Liver (tissue), 9 donors: Measurements from ENCODE around the gene GABARAP. TPM values are rescaled to one million over a fixed set of nuclear protein-coding genes. Genes with fewer than 3 reads are reported as not detected.

Source experiments
- DNase-seq: peaks from one replicate; pipeline ENCODE4 v3.0.0-alpha.2; 2017; ENCODE audit warnings: low spot score
- H3K27ac ChIP-seq, 2 donors: one replicate each; pipeline ENCODE4 v1.7.0; 2013; ENCODE audit warnings: inconsistent platforms in 2 of 2, low read length in 2 of 2, control low read depth in 1 of 2, low read depth in 1 of 2, mild to moderate bottlenecking in 1 of 2
- H3K27me3 ChIP-seq, 4 donors: one replicate each; pipeline versions ENCODE4 v1.6.1 to v1.7.0; 2013; ENCODE audit warnings: low read length in 3 of 4, inconsistent platforms in 1 of 4, mild to moderate bottlenecking in 1 of 4, moderate library complexity in 1 of 4; ENCODE audit not compliant: control insufficient read depth in 4 of 4, insufficient read depth in 4 of 4
- H3K36me3 ChIP-seq, 4 donors: one replicate each; pipeline versions ENCODE4 v1.6.1 to v1.7.0; 2013; ENCODE audit warnings: low read length in 3 of 4, mild to moderate bottlenecking in 3 of 4, low read depth in 1 of 4, moderate library complexity in 1 of 4; ENCODE audit not compliant: control insufficient read depth in 4 of 4, insufficient read depth in 3 of 4
- H3K4me1 ChIP-seq, 4 donors: one replicate each; pipeline versions ENCODE4 v1.6.1 to v1.7.0; 2013; ENCODE audit warnings: low read length in 3 of 4, mild to moderate bottlenecking in 3 of 4, moderate library complexity in 1 of 4; ENCODE audit not compliant: control insufficient read depth in 4 of 4, insufficient read depth in 4 of 4
- H3K4me3 ChIP-seq, 3 donors: one replicate each; pipeline versions ENCODE4 v1.6.1 to v1.7.0; 2013; ENCODE audit warnings: low read length in 3 of 3, control low read depth in 1 of 3, low read depth in 1 of 3, mild to moderate bottlenecking in 1 of 3
- H3K9ac ChIP-seq, 2 donors: one replicate each; pipeline ENCODE4 v1.7.0; 2013; ENCODE audit warnings: low read length in 2 of 2, mild to moderate bottlenecking in 2 of 2, moderate library complexity in 2 of 2, control low read depth in 1 of 2, low read depth in 1 of 2
- H3K9me3 ChIP-seq, 4 donors: one replicate each; pipeline versions ENCODE4 v1.6.1 to v1.7.0; 2013; ENCODE audit warnings: low read length in 3 of 4; ENCODE audit not compliant: control insufficient read depth in 4 of 4
- FOXA1 ChIP-seq: IDR thresholded peaks from 2 replicates; pipeline ENCODE4 v1.6.1; 2016; ENCODE audit warnings: antibody characterized with exemption
- HNF4A ChIP-seq, 2 donors: conservative IDR thresholded peaks; 2 replicates each; pipeline ENCODE4 v1.6.1; 2016; ENCODE audit warnings: antibody characterized with exemption in 2 of 2, mild to moderate bottlenecking in 2 of 2
- HNF4G ChIP-seq: IDR thresholded peaks from 2 replicates; pipeline ENCODE4 v1.6.1; 2016; ENCODE audit warnings: antibody characterized with exemption
- JUND ChIP-seq, 2 donors: IDR thresholded peaks; 2 replicates each; pipeline ENCODE4 v1.6.1; 2016; ENCODE audit warnings: antibody characterized with exemption in 2 of 2
- RXRA ChIP-seq, 2 donors: IDR thresholded peaks; 2 replicates each; pipeline ENCODE4 v1.6.1; 2017 to 2018; ENCODE audit warnings: antibody characterized with exemption in 2 of 2, mild to moderate bottlenecking in 1 of 2
- SP1 ChIP-seq: IDR thresholded peaks from 2 replicates; pipeline ENCODE4 v1.6.1; 2018; ENCODE audit warnings: antibody characterized with exemption, mild to moderate bottlenecking
- YY1 ChIP-seq: IDR thresholded peaks from 2 replicates; pipeline ENCODE4 v1.6.1; 2016; ENCODE audit warnings: antibody characterized with exemption, mild to moderate bottlenecking
- WGBS: extraction: QIAGEN DNeasy Blood & Tissue Kit; methylation state at CpG from one replicate; pipeline ENCODE4 v1.1.7; 2013; 5-methylcytosine and 5-hydroxymethylcytosine counted together
- polyA plus RNA-seq, 2 donors: library from polyadenylated mRNA; stranded (reverse) in 1 of 2; unstranded in 1 of 2; fragments of 200-250 nt in 1 of 2; fragments of >200 nt in 1 of 2; fragmentation: Nextera tagmentation in 1 of 2; extraction: Ambion mirVana in 1 of 2; gene quantifications; one replicate each; pipeline versions ENCODE4 v1.2.1 to v1.2.3, GENCODE V29; 2013 to 2015
- total RNA-seq, 2 donors: library from RNA; depleted of rRNA; stranded (reverse); fragments of >200 nt; gene quantifications; one replicate each; pipeline ENCODE4 v1.2.3, GENCODE V29; 2014
- TF ChIP-seq, protein P1 (sequence below): IDR thresholded peaks from 2 replicates; pipeline ENCODE4 v1.6.1; 2016; ENCODE audit warnings: antibody characterized with exemption, mild to moderate bottlenecking
- TF ChIP-seq, protein P2 (sequence below): fragments of 150-350 bp; IDR thresholded peaks from 2 replicates; pipeline ENCODE4 v1.5.1; 2017; ENCODE audit warnings: improper control_type of control experiment, low read depth, low read length; ENCODE audit not compliant: missing input control
- TF ChIP-seq, protein P3 (sequence below): IDR thresholded peaks from 2 replicates; pipeline ENCODE4 v1.6.1; 2016; ENCODE audit warnings: antibody characterized with exemption
- donor health status: healthy.
- donor health status: healthy.
- donor health status: healthy.
- donor health status: healthy.
- donor health status: healthy.

The GABARAP gene
- total and polyA plus RNA-seq, 4 donors: 74.4 to 489 (median 205) TPM

DNA sequence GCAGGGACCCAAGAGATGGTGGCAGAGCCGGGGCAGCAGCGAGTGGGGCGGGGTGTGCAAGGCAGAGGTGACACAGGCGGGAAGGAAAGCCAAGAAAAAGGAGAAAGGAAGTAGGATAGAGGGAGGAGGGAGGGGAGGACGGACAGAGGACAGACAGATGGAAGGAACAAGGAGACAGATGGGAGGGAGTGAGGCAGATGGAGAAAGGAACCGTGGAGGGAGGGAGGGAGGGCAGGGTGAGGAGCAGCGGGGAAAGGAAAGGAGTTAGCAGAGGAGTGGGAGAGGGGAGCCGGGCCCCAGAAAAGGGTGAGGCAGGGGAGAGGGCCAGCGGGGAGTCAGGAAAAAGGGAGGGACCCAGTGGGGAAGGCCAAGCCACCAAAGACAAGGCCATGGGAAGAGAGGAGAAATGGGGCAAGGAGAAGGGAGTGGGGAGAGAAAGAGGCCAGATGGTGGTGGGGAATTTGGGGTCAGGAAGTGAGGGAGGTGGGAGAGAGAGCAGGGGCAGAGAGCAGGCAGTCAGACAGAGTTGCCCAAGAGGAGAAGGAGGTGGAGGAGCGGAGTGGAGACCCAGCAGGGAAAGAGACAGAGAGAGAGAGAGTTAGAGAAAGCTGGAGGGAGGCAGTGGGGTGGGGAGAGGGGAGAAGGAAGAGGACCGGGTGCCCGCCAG lies 49.8 kb downstream of the GABARAP start (continued):
- TF ChIP-seq, protein P1, sequence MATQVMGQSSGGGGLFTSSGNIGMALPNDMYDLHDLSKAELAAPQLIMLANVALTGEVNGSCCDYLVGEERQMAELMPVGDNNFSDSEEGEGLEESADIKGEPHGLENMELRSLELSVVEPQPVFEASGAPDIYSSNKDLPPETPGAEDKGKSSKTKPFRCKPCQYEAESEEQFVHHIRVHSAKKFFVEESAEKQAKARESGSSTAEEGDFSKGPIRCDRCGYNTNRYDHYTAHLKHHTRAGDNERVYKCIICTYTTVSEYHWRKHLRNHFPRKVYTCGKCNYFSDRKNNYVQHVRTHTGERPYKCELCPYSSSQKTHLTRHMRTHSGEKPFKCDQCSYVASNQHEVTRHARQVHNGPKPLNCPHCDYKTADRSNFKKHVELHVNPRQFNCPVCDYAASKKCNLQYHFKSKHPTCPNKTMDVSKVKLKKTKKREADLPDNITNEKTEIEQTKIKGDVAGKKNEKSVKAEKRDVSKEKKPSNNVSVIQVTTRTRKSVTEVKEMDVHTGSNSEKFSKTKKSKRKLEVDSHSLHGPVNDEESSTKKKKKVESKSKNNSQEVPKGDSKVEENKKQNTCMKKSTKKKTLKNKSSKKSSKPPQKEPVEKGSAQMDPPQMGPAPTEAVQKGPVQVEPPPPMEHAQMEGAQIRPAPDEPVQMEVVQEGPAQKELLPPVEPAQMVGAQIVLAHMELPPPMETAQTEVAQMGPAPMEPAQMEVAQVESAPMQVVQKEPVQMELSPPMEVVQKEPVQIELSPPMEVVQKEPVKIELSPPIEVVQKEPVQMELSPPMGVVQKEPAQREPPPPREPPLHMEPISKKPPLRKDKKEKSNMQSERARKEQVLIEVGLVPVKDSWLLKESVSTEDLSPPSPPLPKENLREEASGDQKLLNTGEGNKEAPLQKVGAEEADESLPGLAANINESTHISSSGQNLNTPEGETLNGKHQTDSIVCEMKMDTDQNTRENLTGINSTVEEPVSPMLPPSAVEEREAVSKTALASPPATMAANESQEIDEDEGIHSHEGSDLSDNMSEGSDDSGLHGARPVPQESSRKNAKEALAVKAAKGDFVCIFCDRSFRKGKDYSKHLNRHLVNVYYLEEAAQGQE: no peak
- no peak for TF ChIP-seq YY1
- no peak for TF ChIP-seq JUND (IDR thresholded peaks at IDR 0.05)
- TF ChIP-seq RXRA (IDR thresholded peaks at IDR 0.05): no peak
- no peak for TF ChIP-seq HNF4G

DNA sequence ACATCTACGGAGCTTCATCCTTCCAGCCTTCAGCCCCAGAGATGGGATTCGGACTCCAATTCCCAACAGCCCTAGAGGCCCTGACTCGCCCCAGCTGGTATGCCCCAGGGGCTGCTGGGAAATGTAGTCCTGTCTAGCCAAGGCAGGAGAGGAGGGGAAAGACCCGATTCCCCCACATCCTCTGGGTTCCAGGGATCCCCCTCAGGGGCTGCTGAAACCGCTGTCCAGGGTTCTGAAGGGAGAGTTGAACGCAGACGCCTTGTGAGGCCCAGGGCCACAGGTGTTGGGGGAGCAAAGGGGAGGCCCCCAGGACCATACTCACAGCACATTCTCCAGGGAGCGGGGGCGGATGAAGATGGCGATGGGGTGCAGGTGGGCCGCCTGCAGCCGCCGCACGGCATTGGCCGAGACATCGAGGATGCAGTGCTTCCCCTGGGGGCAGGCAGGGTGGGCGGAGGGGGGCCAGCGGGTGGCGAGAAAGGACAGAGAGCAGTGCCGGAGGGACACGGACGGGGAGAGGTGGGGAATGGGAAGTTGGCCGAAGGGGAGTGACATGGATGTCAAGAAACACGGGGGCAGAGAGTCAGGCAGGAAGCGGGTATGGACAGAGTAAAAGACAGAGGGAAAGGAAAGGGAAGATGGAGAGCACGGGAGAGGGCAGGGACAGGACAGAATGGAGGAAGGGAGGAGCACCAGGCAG lies 50.5 kb downstream of the GABARAP start:
- Histone ChIP-seq H3K4me3 (no peak overlapping the region), H3K9ac (no peak overlapping the region), H3K27ac (no peak overlapping the region), H3K27me3 (no peaks in the 10 kb centered on the region), H3K9me3 (no peaks in the 10 kb centered on the region), H3K36me3 (peaks cover 0 to 8% (median 2%) of the 10 kb centered on the region in 4 donors), H3K4me1 (no peaks in the 10 kb centered on the region)
- TF ChIP-seq YY1: no peak
- TF ChIP-seq, protein P2, sequence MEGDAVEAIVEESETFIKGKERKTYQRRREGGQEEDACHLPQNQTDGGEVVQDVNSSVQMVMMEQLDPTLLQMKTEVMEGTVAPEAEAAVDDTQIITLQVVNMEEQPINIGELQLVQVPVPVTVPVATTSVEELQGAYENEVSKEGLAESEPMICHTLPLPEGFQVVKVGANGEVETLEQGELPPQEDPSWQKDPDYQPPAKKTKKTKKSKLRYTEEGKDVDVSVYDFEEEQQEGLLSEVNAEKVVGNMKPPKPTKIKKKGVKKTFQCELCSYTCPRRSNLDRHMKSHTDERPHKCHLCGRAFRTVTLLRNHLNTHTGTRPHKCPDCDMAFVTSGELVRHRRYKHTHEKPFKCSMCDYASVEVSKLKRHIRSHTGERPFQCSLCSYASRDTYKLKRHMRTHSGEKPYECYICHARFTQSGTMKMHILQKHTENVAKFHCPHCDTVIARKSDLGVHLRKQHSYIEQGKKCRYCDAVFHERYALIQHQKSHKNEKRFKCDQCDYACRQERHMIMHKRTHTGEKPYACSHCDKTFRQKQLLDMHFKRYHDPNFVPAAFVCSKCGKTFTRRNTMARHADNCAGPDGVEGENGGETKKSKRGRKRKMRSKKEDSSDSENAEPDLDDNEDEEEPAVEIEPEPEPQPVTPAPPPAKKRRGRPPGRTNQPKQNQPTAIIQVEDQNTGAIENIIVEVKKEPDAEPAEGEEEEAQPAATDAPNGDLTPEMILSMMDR: no peak
- no peak for TF ChIP-seq HNF4A (conservative IDR thresholded peaks at IDR 0.05)
- TF ChIP-seq SP1: no peak
- no peak for TF ChIP-seq FOXA1
- TF ChIP-seq, protein P1: peak; percentile 84
- no peak for TF ChIP-seq RXRA (IDR thresholded peaks at IDR 0.05)
- TF ChIP-seq, protein P3, sequence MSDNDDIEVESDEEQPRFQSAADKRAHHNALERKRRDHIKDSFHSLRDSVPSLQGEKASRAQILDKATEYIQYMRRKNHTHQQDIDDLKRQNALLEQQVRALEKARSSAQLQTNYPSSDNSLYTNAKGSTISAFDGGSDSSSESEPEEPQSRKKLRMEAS: no peak
- no peak for TF ChIP-seq HNF4G
- 76% methylated on average over 26 of the region's 26 CpGs for WGBS
- DNase-seq: peak; percentile 57
